Right lobe of liver (tissue), 4 donors: ENCODE measurements around the gene CCDC88C.

Source experiments
- POLR2A ChIP-seq: fragments of 450-650 bp; IDR thresholded peaks from one replicate; pipeline ENCODE4 v1.6.1; 2017; ENCODE audit warnings: antibody characterized with exemption, mild to moderate bottlenecking
- TF ChIP-seq, protein P1 (sequence below), 4 donors: fragments of 200-600 bp in 3 of 4; fragments of 450-650 bp in 1 of 4; IDR thresholded peaks; one replicate each; pipeline versions ENCODE4 v1.5.1 to v1.8.0; 2016 to 2022; ENCODE audit warnings: antibody characterized with exemption in 4 of 4, mild to moderate bottlenecking in 2 of 4
- donor health status: DM: no; HTN: no; CAD: no.
- donor health status: DM: no; HTN: no; CAD: no.
- donor health status: DM: no; HTN: yes; CAD: no.

- TF ChIP-seq, protein P1, sequence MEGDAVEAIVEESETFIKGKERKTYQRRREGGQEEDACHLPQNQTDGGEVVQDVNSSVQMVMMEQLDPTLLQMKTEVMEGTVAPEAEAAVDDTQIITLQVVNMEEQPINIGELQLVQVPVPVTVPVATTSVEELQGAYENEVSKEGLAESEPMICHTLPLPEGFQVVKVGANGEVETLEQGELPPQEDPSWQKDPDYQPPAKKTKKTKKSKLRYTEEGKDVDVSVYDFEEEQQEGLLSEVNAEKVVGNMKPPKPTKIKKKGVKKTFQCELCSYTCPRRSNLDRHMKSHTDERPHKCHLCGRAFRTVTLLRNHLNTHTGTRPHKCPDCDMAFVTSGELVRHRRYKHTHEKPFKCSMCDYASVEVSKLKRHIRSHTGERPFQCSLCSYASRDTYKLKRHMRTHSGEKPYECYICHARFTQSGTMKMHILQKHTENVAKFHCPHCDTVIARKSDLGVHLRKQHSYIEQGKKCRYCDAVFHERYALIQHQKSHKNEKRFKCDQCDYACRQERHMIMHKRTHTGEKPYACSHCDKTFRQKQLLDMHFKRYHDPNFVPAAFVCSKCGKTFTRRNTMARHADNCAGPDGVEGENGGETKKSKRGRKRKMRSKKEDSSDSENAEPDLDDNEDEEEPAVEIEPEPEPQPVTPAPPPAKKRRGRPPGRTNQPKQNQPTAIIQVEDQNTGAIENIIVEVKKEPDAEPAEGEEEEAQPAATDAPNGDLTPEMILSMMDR (IDR thresholded peaks at IDR 0.05) = no peak
- no peak for TF ChIP-seq POLR2A
These were observed 181.8 kb downstream of the CCDC88C start for GRCh38 chr14:91235841-91236240.
